CD4-positive, alpha-beta T cell (primary cell): ENCODE results near the gene ZNF521. TPM values are rescaled to one million over a fixed set of nuclear protein-coding genes. Genes with fewer than 3 reads are reported as not detected.

ENCODE experiments used
- ATAC-seq: fragments of 200-7000 bp; cut with Tn5 transposase; one replicate; pipeline ENCODE4 v1.10.0; 2022; ENCODE audit warnings: mild to moderate bottlenecking; ENCODE audit not compliant: poor library complexity
- CTCF ChIA-PET: fragments of 350-600 bp; sonication (Branson Sonifier 250); formaldehyde crosslinking; loops from one replicate; lab custom pipeline; 2021; ENCODE audit warnings: antibody characterized with exemption, inconsistent platforms; lab: Charles Lee
- POLR2A ChIA-PET: fragments of 350-600 bp; sonication (Branson Sonifier 250); formaldehyde crosslinking; loops from one replicate; lab custom pipeline; 2021; ENCODE audit warnings: antibody characterized with exemption, inconsistent platforms; lab: Charles Lee
- DNase-seq, 14 experiments: peaks; one replicate each; pipeline ENCODE4 v3.0.0-alpha.2; 2013 to 2020; ENCODE audit warnings: mixed read lengths in 2 of 14
- H3K27ac ChIP-seq, 2 donors: one replicate each; pipeline versions ENCODE4 v1.5.1 to v1.7.0; 2013; ENCODE audit warnings: low read length in 2 of 2, low read depth in 1 of 2, mild to moderate bottlenecking in 1 of 2
- H3K27me3 ChIP-seq, 2 experiments: 1 replicate in 1 of 2; 2 replicates in 1 of 2; pipeline versions ENCODE4 v1.6.1 to v1.7.0; 2013; ENCODE audit warnings: low read length in 2 of 2, control low read depth in 1 of 2, mild to moderate bottlenecking in 1 of 2, moderate library complexity in 1 of 2; ENCODE audit not compliant: insufficient read depth in 2 of 2, control insufficient read depth in 1 of 2
- H3K36me3 ChIP-seq: one replicate; pipeline ENCODE4 v1.6.1; 2013; ENCODE audit warnings: low read length, control low read depth; ENCODE audit not compliant: insufficient read depth
- H3K4me1 ChIP-seq: one replicate; pipeline ENCODE4 v1.6.1; 2013; ENCODE audit warnings: low read length, control low read depth; ENCODE audit not compliant: insufficient read depth
- H3K4me3 ChIP-seq: one replicate; pipeline ENCODE4 v1.5.1; 2013; ENCODE audit warnings: mild to moderate bottlenecking, low read length, moderate library complexity
- H3K9me3 ChIP-seq, 2 experiments: 1 replicate in 1 of 2; 2 replicates in 1 of 2; pipeline versions ENCODE4 v1.6.1 to v1.7.0; 2013; ENCODE audit warnings: low read length in 2 of 2, mild to moderate bottlenecking in 2 of 2, control low read depth in 1 of 2, moderate library complexity in 1 of 2; ENCODE audit not compliant: control insufficient read depth in 1 of 2, insufficient read depth in 1 of 2
- H3K27ac Mint-ChIP-seq: one replicate; pipeline ENCODE4 v1.8.0; 2020; ENCODE audit warnings: mixed read lengths
- H3K27me3 Mint-ChIP-seq: one replicate; pipeline ENCODE4 v1.8.0; 2021; ENCODE audit warnings: mixed read lengths
- H3K36me3 Mint-ChIP-seq: one replicate; pipeline ENCODE4 v1.8.0; 2021; ENCODE audit warnings: low read depth, mixed read lengths
- H3K4me1 Mint-ChIP-seq: one replicate; pipeline ENCODE4 v1.8.0; 2021; ENCODE audit warnings: low read depth, mixed read lengths
- H3K4me3 Mint-ChIP-seq: one replicate; pipeline ENCODE4 v1.8.0; 2020; ENCODE audit warnings: mild to moderate bottlenecking, mixed read lengths
- H3K9me3 Mint-ChIP-seq: one replicate; pipeline ENCODE4 v1.8.0; 2020; ENCODE audit warnings: mixed read lengths
- intact Hi-C, 2 experiments: fragments of 100-400 bp; cut with DNase I in 1 of 2; cut with micrococcal nuclease in 1 of 2; formaldehyde crosslinking; loops; one replicate each; pipeline versions ENCODE4 v1.15.1 to v1.9.0; 2023 to 2025; cut with DNase I, micrococcal nuclease
- total RNA-seq, 174 experiments: library from RNA in 2 of 174; stranded (reverse) in 2 of 174; gene quantifications; one replicate each; pipeline ENCODE4 v1.2.3 and lab custom pipeline; 2021 to 2026
- TF ChIP-seq, protein P1 (sequence below): fragments of 200-600 bp; IDR thresholded peaks from one replicate; pipeline ENCODE4 v1.8.0; 2022; ENCODE audit warnings: antibody characterized with exemption, mild to moderate bottlenecking

ZNF521 gene
- total RNA-seq, 2 experiments from 2014 or later, result not detected

DNA sequence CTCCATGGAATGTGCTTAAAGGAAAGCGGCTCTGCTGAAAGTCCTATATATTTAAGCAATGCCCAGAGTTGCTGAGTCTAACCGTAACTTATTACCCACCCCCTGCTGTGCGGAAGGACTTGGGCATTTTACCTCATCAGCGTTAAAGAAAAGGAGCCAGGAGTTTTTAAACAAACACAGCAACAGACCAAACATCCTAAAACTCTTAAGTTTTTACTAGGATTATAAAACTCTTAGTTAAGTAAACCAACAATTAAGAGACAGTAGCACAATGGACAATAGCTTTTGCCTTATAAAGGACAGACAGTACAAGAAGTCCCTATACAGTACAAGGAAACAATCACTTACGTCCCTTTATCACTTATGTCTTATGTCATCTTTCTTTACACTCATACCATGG is 90.2 kb downstream of the ZNF521 start:
- Histone ChIP-seq H3K9me3 (peaks cover 0 to 5% of the 10 kb centered on the region in 2 experiments), H3K27me3 (no peaks in the 10 kb centered on the region), H3K36me3 (no peaks in the 10 kb centered on the region), H3K4me1 (no peaks in the 10 kb centered on the region), H3K27ac (no peak overlapping the region), H3K4me3 (no peak overlapping the region)
- H3K27ac Mint-ChIP-seq, result no peak overlapping the region
- peaks cover 10% of the 10 kb centered on the region for H3K4me1 Mint-ChIP-seq
- H3K27me3 Mint-ChIP-seq, result peaks cover 16% of the 10 kb centered on the region
- intact Hi-C loops, result no loop called here
- CTCF ChIA-PET, result no interaction called here
- no peak overlapping the region for H3K4me3 Mint-ChIP-seq
- H3K36me3 Mint-ChIP-seq, result no peaks in the 10 kb centered on the region
- ATAC-seq (no peak), DNase-seq (no peak)
- TF ChIP-seq, protein P1, sequence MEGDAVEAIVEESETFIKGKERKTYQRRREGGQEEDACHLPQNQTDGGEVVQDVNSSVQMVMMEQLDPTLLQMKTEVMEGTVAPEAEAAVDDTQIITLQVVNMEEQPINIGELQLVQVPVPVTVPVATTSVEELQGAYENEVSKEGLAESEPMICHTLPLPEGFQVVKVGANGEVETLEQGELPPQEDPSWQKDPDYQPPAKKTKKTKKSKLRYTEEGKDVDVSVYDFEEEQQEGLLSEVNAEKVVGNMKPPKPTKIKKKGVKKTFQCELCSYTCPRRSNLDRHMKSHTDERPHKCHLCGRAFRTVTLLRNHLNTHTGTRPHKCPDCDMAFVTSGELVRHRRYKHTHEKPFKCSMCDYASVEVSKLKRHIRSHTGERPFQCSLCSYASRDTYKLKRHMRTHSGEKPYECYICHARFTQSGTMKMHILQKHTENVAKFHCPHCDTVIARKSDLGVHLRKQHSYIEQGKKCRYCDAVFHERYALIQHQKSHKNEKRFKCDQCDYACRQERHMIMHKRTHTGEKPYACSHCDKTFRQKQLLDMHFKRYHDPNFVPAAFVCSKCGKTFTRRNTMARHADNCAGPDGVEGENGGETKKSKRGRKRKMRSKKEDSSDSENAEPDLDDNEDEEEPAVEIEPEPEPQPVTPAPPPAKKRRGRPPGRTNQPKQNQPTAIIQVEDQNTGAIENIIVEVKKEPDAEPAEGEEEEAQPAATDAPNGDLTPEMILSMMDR, result no peak
- H3K9me3 Mint-ChIP-seq, result peaks cover 2% of the 10 kb centered on the region
- POLR2A ChIA-PET, result no interaction called here

DNA sequence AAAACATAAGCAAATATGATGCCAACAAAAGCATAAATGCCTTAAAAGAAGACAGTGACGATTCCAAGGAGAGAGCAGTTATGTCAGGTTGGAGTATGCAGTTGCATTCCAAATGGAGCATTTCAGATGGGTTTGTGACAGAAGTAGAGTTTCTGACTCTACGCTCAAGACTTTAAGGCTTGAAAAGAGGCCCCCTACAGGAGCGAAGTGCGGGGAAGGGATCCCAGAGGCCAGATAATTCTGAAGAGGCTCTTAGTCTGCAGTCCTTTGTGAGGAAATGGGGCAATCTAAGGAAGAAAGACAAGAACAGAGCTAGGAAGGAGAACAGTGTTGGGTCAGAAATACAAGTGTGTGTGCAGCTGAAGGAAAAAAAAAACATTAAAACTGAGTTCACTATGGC is 95.5 kb downstream of the ZNF521 start:
- H3K27ac Mint-ChIP-seq, result no peak overlapping the region
- no peak overlapping the region for H3K4me3 ChIP-seq

DNA sequence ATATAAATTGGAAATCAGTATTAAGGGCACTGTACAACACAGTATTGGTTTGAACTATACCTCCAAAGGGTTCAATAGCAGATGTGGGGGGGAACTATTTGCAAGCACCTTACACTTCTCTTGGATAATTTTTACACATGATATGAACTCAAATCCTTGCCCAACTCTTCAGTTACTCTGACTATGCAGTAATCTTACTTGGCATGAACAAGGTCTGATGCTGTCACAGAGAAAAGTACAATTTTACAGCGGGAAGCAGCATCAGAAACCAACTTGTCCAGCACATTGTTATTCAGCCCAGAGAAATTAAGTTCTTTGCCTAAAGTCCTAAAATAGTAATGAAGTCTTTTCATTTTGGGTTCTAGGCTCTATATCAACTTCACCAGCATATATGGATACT is 98.2 kb downstream of the ZNF521 start:
- H3K9me3 ChIP-seq, result no peaks in the 10 kb centered on the region
- Mint-ChIP-seq H3K27me3 (no peaks in the 10 kb centered on the region), H3K4me1 (peaks cover 13% of the 10 kb centered on the region), H3K27ac (no peak overlapping the region), H3K4me3 (no peak overlapping the region), H3K36me3 (no peaks in the 10 kb centered on the region), H3K9me3 (no peaks in the 10 kb centered on the region)
- no peak for ATAC-seq
- POLR2A ChIA-PET, result no interaction called here
- H3K27ac ChIP-seq, result no peak overlapping the region
- TF ChIP-seq, protein P1, result no peak
- CTCF ChIA-PET, result no interaction called here
- intact Hi-C loops, result no loop called here
- H3K4me1 ChIP-seq, result no peaks in the 10 kb centered on the region
- no peaks in the 10 kb centered on the region for H3K36me3 ChIP-seq
- H3K27me3 ChIP-seq, result no peaks in the 10 kb centered on the region
- H3K4me3 ChIP-seq, result no peak overlapping the region
- DNase-seq, result no peak

More for the DNA sequence above, 95.5 kb downstream of the ZNF521 start:
- Histone ChIP-seq H3K9me3 (no peaks in the 10 kb centered on the region), H3K27ac (no peak overlapping the region), H3K27me3 (no peaks in the 10 kb centered on the region), H3K36me3 (no peaks in the 10 kb centered on the region), H3K4me1 (no peaks in the 10 kb centered on the region)
- H3K4me3 Mint-ChIP-seq, result no peak overlapping the region
- POLR2A ChIA-PET, result no interaction called here
- intact Hi-C loops, result no loop called here
- H3K36me3 Mint-ChIP-seq, result no peaks in the 10 kb centered on the region
- H3K4me1 Mint-ChIP-seq, result peaks cover 13% of the 10 kb centered on the region
- ATAC-seq (no peak), DNase-seq (no peak)
- CTCF ChIA-PET, result no interaction called here
- no peaks in the 10 kb centered on the region for H3K27me3 Mint-ChIP-seq
- TF ChIP-seq, protein P1, result no peak
- no peaks in the 10 kb centered on the region for H3K9me3 Mint-ChIP-seq
